GM12864 (cell line): ENCODE data around the gene GOLIM4.

Source experiments
- DNase-seq: peaks from one replicate; pipeline ENCODE4 v3.0.0-alpha.2; 2011; ENCODE audit warnings: low read depth
- H3K4me3 ChIP-seq: 2 replicates; pipeline ENCODE4 v1.5.1; 2011; ENCODE audit warnings: mild to moderate bottlenecking, low read depth, low read length, control low read depth
- CTCF ChIP-seq: IDR thresholded peaks from 2 replicates; pipeline ENCODE4 v1.5.1; 2011; ENCODE audit warnings: low read depth, mild to moderate bottlenecking, moderate library complexity, low read length, control low read depth, inconsistent platforms; ENCODE audit errors: missing control alignments

GOLIM4 gene

GRCh38 chr3:167998253-167998652, 97.5 kb downstream of the GOLIM4 start:
- TF ChIP-seq CTCF: no peak
- no peak for DNase-seq
- H3K4me3 ChIP-seq: no peak overlapping the region

- H3K4me3 ChIP-seq: no peak overlapping the region
- DNase-seq: no peak
- no peak for TF ChIP-seq CTCF
These were observed 99.2 kb downstream of the GOLIM4 start for GRCh38 chr3:167996514-167996913.

- H3K4me3 ChIP-seq: no peak overlapping the region
- TF ChIP-seq CTCF: no peak
- DNase-seq: no peak
These were observed 103.3 kb downstream of the GOLIM4 start for GRCh38 chr3:167992381-167992780.

GRCh38 chr3:167991213-167991612, 104.5 kb downstream of the GOLIM4 start:
- H3K4me3 ChIP-seq: no peak overlapping the region
- TF ChIP-seq CTCF: no peak
- DNase-seq: no peak

- no peak for DNase-seq
- H3K4me3 ChIP-seq: no peak overlapping the region
- TF ChIP-seq CTCF: no peak
These were observed 105.7 kb downstream of the GOLIM4 start for GRCh38 chr3:167989999-167990398.

GRCh38 chr3:167989066-167989465, 106.7 kb downstream of the GOLIM4 start:
- H3K4me3 ChIP-seq: no peak overlapping the region
- no peak for TF ChIP-seq CTCF
- DNase-seq: no peak

GRCh38 chr3:167983583-167983982, 112.1 kb downstream of the GOLIM4 start:
- H3K4me3 ChIP-seq: no peak overlapping the region
- no peak for DNase-seq

More at GRCh38 chr3:167983583-167983982, 112.1 kb downstream of the GOLIM4 start:
- TF ChIP-seq CTCF: no peak
